Measurements from ENCODE around the gene EFHD1.

Gene EFHD1

GRCh38 chr2:232633413-232634205 lies at the start of gene EFHD1:
EFHD1 (plus strand) TSS chr2:232633604; CDS start chr2:232633705, 101 bp downstream.
- no peak for TF ChIP-seq HDGF (IDR thresholded peaks at IDR 0.05; ENCODE audit: borderline replicate concordance)
- TF ChIP-seq, protein P1, sequence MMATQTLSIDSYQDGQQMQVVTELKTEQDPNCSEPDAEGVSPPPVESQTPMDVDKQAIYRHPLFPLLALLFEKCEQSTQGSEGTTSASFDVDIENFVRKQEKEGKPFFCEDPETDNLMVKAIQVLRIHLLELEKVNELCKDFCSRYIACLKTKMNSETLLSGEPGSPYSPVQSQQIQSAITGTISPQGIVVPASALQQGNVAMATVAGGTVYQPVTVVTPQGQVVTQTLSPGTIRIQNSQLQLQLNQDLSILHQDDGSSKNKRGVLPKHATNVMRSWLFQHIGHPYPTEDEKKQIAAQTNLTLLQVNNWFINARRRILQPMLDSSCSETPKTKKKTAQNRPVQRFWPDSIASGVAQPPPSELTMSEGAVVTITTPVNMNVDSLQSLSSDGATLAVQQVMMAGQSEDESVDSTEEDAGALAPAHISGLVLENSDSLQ (IDR thresholded peaks at IDR 0.05), result no peak
- TF ChIP-seq ARNT (IDR thresholded peaks at IDR 0.05), result no peak
- TF ChIP-seq LEF1 (IDR thresholded peaks at IDR 0.05; ENCODE audit: borderline replicate concordance), result 0 out of 2 replicates have a peak, but pooled peaks have one; percentile 46
- no peak for TF ChIP-seq NFRKB (IDR thresholded peaks at IDR 0.05)
- no peak for TF ChIP-seq CTBP1 (IDR thresholded peaks at IDR 0.05; ENCODE audit: borderline replicate concordance)
- TF ChIP-seq FOXM1 (IDR thresholded peaks at IDR 0.05; ENCODE audit: borderline replicate concordance), result peak; percentile 57; the same call in 1 of the 2 replicates
- no peak for TF ChIP-seq SP1 (IDR thresholded peaks at IDR 0.05)
- TF ChIP-seq BHLHE40 (IDR thresholded peaks at IDR 0.05; ENCODE audit: borderline replicate concordance), result no peak
- TF ChIP-seq ZNF384 (IDR thresholded peaks at IDR 0.05), result no peak
- TF ChIP-seq ELF4 (IDR thresholded peaks at IDR 0.05), result no peak
- TF ChIP-seq FOXA1 (IDR thresholded peaks at IDR 0.05), result no peak
- no peak for TF ChIP-seq SUZ12 (IDR thresholded peaks at IDR 0.05)
- TF ChIP-seq TARDBP (IDR thresholded peaks at IDR 0.05), result no peak
- TF ChIP-seq L3MBTL2 (conservative IDR thresholded peaks at IDR 0.05), result peak; percentile 97
- no peak for TF ChIP-seq FOXK2 (IDR thresholded peaks at IDR 0.05)
- POLR2A ChIA-PET, result interaction anchor here (0.7 to 2.3 kb wide), 7 partner anchors 9 to 83 kb away, joined by 3 to 11 read pairs (median 4); partner anchors contain the start of genes EIF4E2, GIGYF2 and TIGD1
- DNase-seq (ENCODE audit: extremely low spot score), result peak; percentile 72

DNA sequence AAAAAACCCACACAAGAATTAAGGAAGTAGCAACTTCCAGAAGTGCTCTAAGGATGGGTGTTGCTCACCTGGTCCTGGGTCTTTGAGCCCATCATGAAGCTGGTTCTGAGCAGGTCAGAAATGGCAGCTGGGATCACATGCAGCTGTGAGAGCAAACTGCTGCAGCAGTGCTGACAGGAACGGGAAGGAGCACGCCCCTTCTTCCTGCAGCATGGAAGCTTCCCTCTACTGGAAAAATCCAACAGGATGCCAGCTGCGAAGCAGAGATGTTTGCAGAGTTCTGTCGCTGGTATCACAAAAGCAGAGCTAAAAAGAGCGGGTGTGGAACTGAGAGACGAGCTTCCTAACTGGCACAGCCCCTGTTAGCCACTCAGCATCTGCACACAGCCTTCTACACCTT lies 49.2 kb upstream of the EFHD1 start:
- POLR2A ChIA-PET, result no interaction called here
- no peak for DNase-seq (ENCODE audit: extremely low spot score)
- TF ChIP-seq LEF1 (IDR thresholded peaks at IDR 0.05; ENCODE audit: borderline replicate concordance) (no peak), ELF4 (IDR thresholded peaks at IDR 0.05) (no peak), BHLHE40 (IDR thresholded peaks at IDR 0.05; ENCODE audit: borderline replicate concordance) (no peak), ARNT (IDR thresholded peaks at IDR 0.05) (no peak), NFRKB (IDR thresholded peaks at IDR 0.05) (no peak), CTBP1 (IDR thresholded peaks at IDR 0.05; ENCODE audit: borderline replicate concordance) (no peak), L3MBTL2 (conservative IDR thresholded peaks at IDR 0.05) (no peak), SUZ12 (IDR thresholded peaks at IDR 0.05) (no peak)
- CTCF ChIA-PET, result interaction anchor here (0.6 to 0.8 kb wide), 2 partner anchors 21 to 23 kb away, joined by 3 to 5 read pairs; no protein-coding TSS in a partner anchor

More at GRCh38 chr2:232633413-232634205, at the start of gene EFHD1:
- CTCF ChIA-PET, result no interaction called here

- ChIA-PET CTCF (no interaction called here), POLR2A (no interaction called here)
- TF ChIP-seq, protein P1 (IDR thresholded peaks at IDR 0.05), result no peak
- TF ChIP-seq NFRKB (IDR thresholded peaks at IDR 0.05) (no peak), FOXK2 (IDR thresholded peaks at IDR 0.05) (no peak), SUZ12 (IDR thresholded peaks at IDR 0.05) (no peak), ZNF384 (IDR thresholded peaks at IDR 0.05) (no peak), LEF1 (IDR thresholded peaks at IDR 0.05; ENCODE audit: borderline replicate concordance) (no peak), ARNT (IDR thresholded peaks at IDR 0.05) (no peak), TARDBP (IDR thresholded peaks at IDR 0.05) (no peak), ELF4 (IDR thresholded peaks at IDR 0.05) (no peak), HDGF (IDR thresholded peaks at IDR 0.05; ENCODE audit: borderline replicate concordance) (no peak), FOXM1 (IDR thresholded peaks at IDR 0.05; ENCODE audit: borderline replicate concordance) (no peak), BHLHE40 (IDR thresholded peaks at IDR 0.05; ENCODE audit: borderline replicate concordance) (no peak), SP1 (IDR thresholded peaks at IDR 0.05) (no peak), L3MBTL2 (conservative IDR thresholded peaks at IDR 0.05) (no peak), FOXA1 (IDR thresholded peaks at IDR 0.05) (no peak), CTBP1 (IDR thresholded peaks at IDR 0.05; ENCODE audit: borderline replicate concordance) (no peak)
- DNase-seq (ENCODE audit: extremely low spot score), result no peak
These were observed 46.4 kb upstream of the EFHD1 start for GRCh38 chr2:232586943-232587505.

DNA sequence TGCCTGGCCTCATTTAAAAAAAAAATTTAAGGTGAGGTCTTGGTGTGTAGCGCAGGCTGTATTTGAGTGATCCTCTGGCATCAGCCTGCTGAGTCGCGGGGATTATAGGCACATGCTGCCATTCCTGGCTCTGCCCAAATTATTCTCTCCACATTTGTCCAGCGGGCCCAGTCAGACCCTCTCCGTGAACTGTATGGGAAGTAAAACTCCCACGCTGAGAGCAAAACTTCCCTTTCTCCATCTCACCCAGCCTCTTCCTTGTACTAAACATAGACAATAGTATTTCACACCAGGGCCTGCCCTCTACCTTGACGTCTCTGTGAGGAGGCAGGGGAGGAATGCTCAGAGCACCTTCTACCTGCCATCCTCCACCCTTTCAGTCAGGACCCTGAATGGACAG lies 45.9 kb upstream of the EFHD1 start:
- TF ChIP-seq FOXM1 (IDR thresholded peaks at IDR 0.05; ENCODE audit: borderline replicate concordance) (no peak), ARNT (IDR thresholded peaks at IDR 0.05) (no peak), FOXK2 (IDR thresholded peaks at IDR 0.05) (no peak), NFRKB (IDR thresholded peaks at IDR 0.05) (no peak), CTBP1 (IDR thresholded peaks at IDR 0.05; ENCODE audit: borderline replicate concordance) (no peak), HDGF (IDR thresholded peaks at IDR 0.05; ENCODE audit: borderline replicate concordance) (no peak), L3MBTL2 (conservative IDR thresholded peaks at IDR 0.05) (no peak), ELF4 (IDR thresholded peaks at IDR 0.05) (no peak), SP1 (IDR thresholded peaks at IDR 0.05) (no peak), ZNF384 (IDR thresholded peaks at IDR 0.05) (no peak), BHLHE40 (IDR thresholded peaks at IDR 0.05; ENCODE audit: borderline replicate concordance) (no peak), SUZ12 (IDR thresholded peaks at IDR 0.05) (no peak), TARDBP (IDR thresholded peaks at IDR 0.05) (no peak), LEF1 (IDR thresholded peaks at IDR 0.05; ENCODE audit: borderline replicate concordance) (no peak), FOXA1 (IDR thresholded peaks at IDR 0.05) (no peak)
- TF ChIP-seq, protein P1 (IDR thresholded peaks at IDR 0.05), result no peak
- CTCF ChIA-PET, result no interaction called here
- POLR2A ChIA-PET, result no interaction called here
- no peak for DNase-seq (ENCODE audit: extremely low spot score)

DNA sequence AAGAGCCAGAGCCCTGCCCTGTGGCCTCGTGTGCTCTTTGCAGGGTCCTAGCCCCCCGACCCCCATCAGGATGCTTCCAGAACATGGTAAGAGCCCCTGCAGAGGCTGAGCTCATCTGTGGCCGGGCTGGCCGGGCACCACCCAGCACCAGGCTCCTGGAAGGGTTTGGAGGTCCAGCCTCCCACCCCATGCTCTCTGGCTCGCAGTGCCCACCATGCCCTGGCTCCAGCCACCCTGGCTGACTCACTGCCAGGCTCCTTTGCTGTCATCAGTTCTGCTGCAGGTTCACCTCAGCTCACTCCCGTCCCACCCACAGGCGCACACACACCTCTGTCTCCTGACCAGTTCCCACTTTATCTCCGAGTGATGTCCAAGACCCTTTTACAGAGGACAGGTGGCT lies 45.4 kb upstream of the EFHD1 start:
- no peak for DNase-seq (ENCODE audit: extremely low spot score)
- TF ChIP-seq, protein P1 (IDR thresholded peaks at IDR 0.05), result no peak
- TF ChIP-seq LEF1 (IDR thresholded peaks at IDR 0.05; ENCODE audit: borderline replicate concordance), result no peak
- TF ChIP-seq TARDBP (IDR thresholded peaks at IDR 0.05), result no peak
- TF ChIP-seq SP1 (IDR thresholded peaks at IDR 0.05), result no peak
- no peak for TF ChIP-seq HDGF (IDR thresholded peaks at IDR 0.05; ENCODE audit: borderline replicate concordance)
- POLR2A ChIA-PET, result no interaction called here
- CTCF ChIA-PET, result no interaction called here
